PC-3 (cell line): Measurements from ENCODE around the gene ARHGAP4. TPM values are rescaled to one million over a fixed set of nuclear protein-coding genes. Genes with fewer than 3 reads are reported as not detected.

Source experiments
- ATAC-seq: fragments of 200-7000 bp; cut with Tn5 transposase; 2 replicates; pipeline ENCODE4 v1.9.1; 2020; ENCODE audit warnings: mild to moderate bottlenecking, moderate library complexity
- BruUV-seq: library from RNA; stranded (reverse); fragments of 400-500 nt; replicated peaks from 2 replicates; lab custom pipeline; 2021; lab: Mats Ljungman, UMichigan
- CTCF ChIA-PET: fragments of 300-600 bp; sonication (Branson Sonifier 250); formaldehyde crosslinking; loops from one replicate; lab custom pipeline; 2022; ENCODE audit warnings: antibody characterized with exemption; lab: Charles Lee
- POLR2A ChIA-PET: fragments of 300-600 bp; sonication (Branson Sonifier 250); formaldehyde crosslinking; loops from one replicate; lab custom pipeline; 2022; ENCODE audit warnings: antibody characterized with exemption; ENCODE audit not compliant: unreplicated experiment; lab: Charles Lee
- DNase-seq: peaks from one replicate; pipeline ENCODE4 v3.0.0-alpha.2; 2015
- H2AFZ ChIP-seq: fragments of 300-600 bp; sonication (generic); 2 replicates; pipeline ENCODE4 v1.6.0; 2016; ENCODE audit warnings: antibody characterized with exemption, low read length
- H3F3A ChIP-seq: fragments of 300-600 bp; sonication (generic); one replicate; pipeline ENCODE4 v1.6.0; 2017; ENCODE audit warnings: antibody characterized with exemption, low read length, control low read depth, mild to moderate bottlenecking; ENCODE audit not compliant: unreplicated experiment
- H3K27ac ChIP-seq: fragments of 300-600 bp; sonication (generic); 2 replicates; pipeline ENCODE4 v1.5.1; 2016; ENCODE audit warnings: mild to moderate bottlenecking, low read length
- H3K27me3 ChIP-seq: fragments of 300-600 bp; sonication (generic); 2 replicates; pipeline ENCODE4 v1.6.1; 2016; ENCODE audit warnings: low read length, mixed read lengths
- H3K36me3 ChIP-seq: fragments of 300-600 bp; sonication (generic); 2 replicates; pipeline ENCODE4 v1.6.1; 2016; ENCODE audit warnings: low read depth, mixed run types, low read length, mixed read lengths
- H3K4me1 ChIP-seq: fragments of 300-600 bp; sonication (generic); 2 replicates; pipeline ENCODE4 v1.5.1; 2016; ENCODE audit warnings: low read length; ENCODE audit not compliant: insufficient read depth
- H3K4me2 ChIP-seq: fragments of 300-600 bp; sonication (generic); 2 replicates; pipeline ENCODE4 v1.6.0; 2016; ENCODE audit warnings: low read length
- H3K4me3 ChIP-seq: fragments of 300-600 bp; sonication (generic); 2 replicates; pipeline ENCODE4 v1.5.1; 2016; ENCODE audit warnings: mild to moderate bottlenecking, low read length, mixed read lengths
- H3K79me2 ChIP-seq: fragments of 300-600 bp; sonication (generic); 2 replicates; pipeline ENCODE4 v1.6.1; 2017; ENCODE audit warnings: low read length, mixed read lengths
- H3K9ac ChIP-seq: fragments of 300-600 bp; sonication (generic); 2 replicates; pipeline ENCODE4 v1.6.0; 2016; ENCODE audit warnings: mild to moderate bottlenecking, low read length
- H3K9me2 ChIP-seq: fragments of 300-600 bp; sonication (generic); replicated peaks from 2 replicates; pipeline ENCODE4 v1.6.1; 2016; ENCODE audit warnings: mixed run types, low read length, mixed read lengths
- H3K9me3 ChIP-seq: fragments of 300-600 bp; sonication (generic); 2 replicates; pipeline ENCODE4 v1.6.1; 2016; ENCODE audit warnings: low read length, mixed read lengths
- H4K20me1 ChIP-seq: fragments of 300-600 bp; sonication (generic); 2 replicates; pipeline ENCODE4 v1.6.1; 2016; ENCODE audit warnings: low read length, mixed read lengths
- EZH2 ChIP-seq: fragments of 300-600 bp; sonication (generic); IDR thresholded peaks from one replicate; pipeline ENCODE4 v1.6.1; 2017; ENCODE audit warnings: antibody characterized with exemption, mild to moderate bottlenecking, low read length; ENCODE audit not compliant: unreplicated experiment
- EZH2phosphoT487 ChIP-seq: fragments of 300-600 bp; sonication (generic); IDR thresholded peaks from 2 replicates; pipeline ENCODE4 v1.6.1; 2018; ENCODE audit warnings: mild to moderate bottlenecking, antibody characterized with exemption, low read length, borderline replicate concordance
- intact Hi-C: fragments of 100-400 bp; cut with micrococcal nuclease; formaldehyde crosslinking; loops from 2 replicates; pipeline ENCODE4 v1.9.0; 2023
- total RNA-seq: library from RNA; depleted of rRNA; stranded (reverse); fragments of >200 nt; gene quantifications from 2 replicates; pipeline ENCODE4 v1.2.3, GENCODE V29; 2014
- TF ChIP-seq, protein P1 (sequence below): fragments of 300-600 bp; sonication (generic); conservative IDR thresholded peaks from 2 replicates; pipeline ENCODE4 v1.5.1; 2017; ENCODE audit warnings: antibody characterized with exemption, low read depth, mild to moderate bottlenecking, low read length

ARHGAP4 gene
- total RNA-seq, 1 experiment from 2014 or later, result 4.6 TPM

DNA sequence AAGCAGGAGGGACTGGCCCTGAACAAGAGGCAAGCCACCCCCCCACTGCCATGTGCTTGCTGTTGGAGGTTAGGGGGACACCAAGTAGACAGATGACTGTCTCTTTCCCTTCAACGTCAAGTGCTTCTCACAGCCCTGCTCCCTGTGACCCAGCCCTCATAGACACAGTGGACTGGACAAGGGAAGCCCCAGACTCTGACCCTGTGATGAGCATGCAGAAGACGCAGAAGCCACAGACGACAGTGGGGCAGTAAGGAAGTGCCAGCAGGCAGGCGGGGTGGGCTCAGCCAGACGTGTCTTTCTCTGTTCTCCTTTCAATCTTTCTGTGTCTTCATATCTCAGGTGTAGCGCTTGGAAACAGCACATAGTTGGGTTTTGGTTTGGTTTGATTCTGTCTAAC lies 37.7 kb downstream of the ARHGAP4 start:
- Histone ChIP-seq H3K9ac (no peak overlapping the region), H3K79me2 (no peaks in the 10 kb centered on the region), H4K20me1 (no peaks in the 10 kb centered on the region), H3K27me3 (peaks cover 6% of the 10 kb centered on the region; the same call in 1 of the 2 replicates), H3K9me3 (no peaks in the 10 kb centered on the region), H3F3A (no peaks in the 10 kb centered on the region), H3K4me1 (peaks cover 9% of the 10 kb centered on the region; the same call in 1 of the 2 replicates), H3K36me3 (no peaks in the 10 kb centered on the region), H2AFZ (no peak overlapping the region), H3K4me3 (no peak overlapping the region), H3K4me2 (no peak overlapping the region), H3K9me2 (no peaks in the 10 kb centered on the region), H3K27ac (no peak overlapping the region)
- no TSS peak for BruUV-seq
- DNase-seq (no peak), ATAC-seq (no peak)
- intact Hi-C loops, result no loop called here
- POLR2A ChIA-PET, result no interaction called here
- TF ChIP-seq EZH2phosphoT487, result no peak
- TF ChIP-seq EZH2, result no peak
- TF ChIP-seq, protein P1, sequence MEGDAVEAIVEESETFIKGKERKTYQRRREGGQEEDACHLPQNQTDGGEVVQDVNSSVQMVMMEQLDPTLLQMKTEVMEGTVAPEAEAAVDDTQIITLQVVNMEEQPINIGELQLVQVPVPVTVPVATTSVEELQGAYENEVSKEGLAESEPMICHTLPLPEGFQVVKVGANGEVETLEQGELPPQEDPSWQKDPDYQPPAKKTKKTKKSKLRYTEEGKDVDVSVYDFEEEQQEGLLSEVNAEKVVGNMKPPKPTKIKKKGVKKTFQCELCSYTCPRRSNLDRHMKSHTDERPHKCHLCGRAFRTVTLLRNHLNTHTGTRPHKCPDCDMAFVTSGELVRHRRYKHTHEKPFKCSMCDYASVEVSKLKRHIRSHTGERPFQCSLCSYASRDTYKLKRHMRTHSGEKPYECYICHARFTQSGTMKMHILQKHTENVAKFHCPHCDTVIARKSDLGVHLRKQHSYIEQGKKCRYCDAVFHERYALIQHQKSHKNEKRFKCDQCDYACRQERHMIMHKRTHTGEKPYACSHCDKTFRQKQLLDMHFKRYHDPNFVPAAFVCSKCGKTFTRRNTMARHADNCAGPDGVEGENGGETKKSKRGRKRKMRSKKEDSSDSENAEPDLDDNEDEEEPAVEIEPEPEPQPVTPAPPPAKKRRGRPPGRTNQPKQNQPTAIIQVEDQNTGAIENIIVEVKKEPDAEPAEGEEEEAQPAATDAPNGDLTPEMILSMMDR, result no peak
- CTCF ChIA-PET, result no interaction called here

DNA sequence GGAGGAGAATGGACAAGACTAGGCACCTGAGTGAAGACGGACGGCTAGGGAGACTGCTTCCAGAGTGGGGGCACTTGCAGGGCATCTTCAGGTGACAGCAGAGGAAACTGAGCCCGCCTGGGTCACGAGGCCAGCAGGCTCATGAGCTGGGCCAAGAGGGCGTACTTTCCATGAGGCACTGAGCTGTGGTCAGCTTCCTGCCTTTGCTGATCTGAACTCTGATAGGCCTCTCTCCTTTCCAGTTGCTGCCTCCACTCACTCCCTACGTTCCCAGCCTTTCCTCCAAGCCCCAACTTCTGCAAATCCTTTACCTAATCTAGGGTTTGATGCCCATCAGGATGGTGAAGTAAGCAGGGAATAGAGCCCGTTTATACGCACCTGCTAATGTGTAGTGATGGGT lies 38.7 kb downstream of the ARHGAP4 start:
- H3K4me1 ChIP-seq, result peaks cover 9% of the 10 kb centered on the region; the same call in 1 of the 2 replicates
- TF ChIP-seq EZH2 (no peak), EZH2phosphoT487 (no peak)
- TF ChIP-seq, protein P1, result no peak
- intact Hi-C loops, result no loop called here
- no peaks in the 10 kb centered on the region for H3F3A ChIP-seq
- ATAC-seq (no peak), DNase-seq (no peak)
- no peak overlapping the region for H2AFZ ChIP-seq
- CTCF ChIA-PET, result no interaction called here
- POLR2A ChIA-PET, result no interaction called here
- H3K9ac ChIP-seq, result no peak overlapping the region
- no peak overlapping the region for H3K4me3 ChIP-seq
- no peak overlapping the region for H3K4me2 ChIP-seq
- H3K27me3 ChIP-seq, result peaks cover 6% of the 10 kb centered on the region; the same call in 1 of the 2 replicates
- no peaks in the 10 kb centered on the region for H4K20me1 ChIP-seq
- no peak overlapping the region for H3K27ac ChIP-seq
- no peaks in the 10 kb centered on the region for H3K9me2 ChIP-seq
- H3K36me3 ChIP-seq, result no peaks in the 10 kb centered on the region
- no TSS peak for BruUV-seq
- H3K79me2 ChIP-seq, result no peaks in the 10 kb centered on the region
- no peaks in the 10 kb centered on the region for H3K9me3 ChIP-seq

DNA sequence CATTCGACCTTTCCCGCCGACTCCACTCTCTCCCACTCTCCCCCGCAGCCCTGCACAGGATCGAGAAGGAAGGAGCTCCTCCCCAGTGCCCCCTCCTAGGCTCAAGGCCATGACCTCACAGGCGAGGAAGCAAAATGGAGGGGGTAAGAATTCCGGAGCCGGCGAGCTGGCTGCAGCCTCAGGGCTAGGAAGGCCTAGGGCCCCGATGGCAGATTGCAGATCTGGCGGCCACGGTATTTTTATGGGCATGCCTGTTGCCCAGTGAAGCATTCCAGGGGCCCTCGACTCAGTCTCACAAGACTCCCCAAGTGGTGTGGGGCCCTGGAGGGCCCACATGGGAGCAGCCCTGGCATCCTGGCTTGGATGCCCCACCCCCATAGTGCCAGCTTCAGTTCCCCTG lies 39.1 kb downstream of the ARHGAP4 start:
- TF ChIP-seq, protein P1, result no peak
- no peak for TF ChIP-seq EZH2
- TF ChIP-seq EZH2phosphoT487, result no peak
- ChIA-PET POLR2A (no interaction called here), CTCF (no interaction called here)
- no peak for ATAC-seq
- no peak overlapping the region for H3K4me3 ChIP-seq
- H3K36me3 ChIP-seq, result no peaks in the 10 kb centered on the region
- no peaks in the 10 kb centered on the region for H3F3A ChIP-seq
- BruUV-seq, result no TSS peak
- H3K4me1 ChIP-seq, result peaks cover 9% of the 10 kb centered on the region; the same call in 1 of the 2 replicates
- no peaks in the 10 kb centered on the region for H3K9me3 ChIP-seq
- H2AFZ ChIP-seq, result no peak overlapping the region
- intact Hi-C loops, result no loop called here
- no peak overlapping the region for H3K27ac ChIP-seq
- no peaks in the 10 kb centered on the region for H3K79me2 ChIP-seq
- no peak overlapping the region for H3K9ac ChIP-seq
- H3K9me2 ChIP-seq, result no peaks in the 10 kb centered on the region
- H4K20me1 ChIP-seq, result no peaks in the 10 kb centered on the region
- H3K27me3 ChIP-seq, result peaks cover 6% of the 10 kb centered on the region; the same call in 1 of the 2 replicates
- H3K4me2 ChIP-seq, result no peak overlapping the region
- no peak for DNase-seq
